Measurements from ENCODE around the gene CCDC57. TPM values are rescaled to one million over a fixed set of nuclear protein-coding genes. Genes with fewer than 3 reads are reported as not detected.
"Not testable (repeated sequence)": the region's sequence is repeated elsewhere in the genome, so short reads cannot be mapped to it uniquely, and the experiment has no call there.

The CCDC57 gene
- total RNA-seq, 2 donors from 2014 or later: 11.9 to 17.2 TPM

GRCh38 chr17:82216301-82217119 is 3.9 kb upstream of the CCDC57 start:
- peak; percentile 32 to 60 for ATAC-seq
- intact Hi-C loops (cut with DNase I): no loop called here

GRCh38 chr17:82215972-82216300 is 3.3 kb upstream of the CCDC57 start:
- DNase-seq (no peak), ATAC-seq (no peak)
- intact Hi-C loops (cut with DNase I): no loop called here

More at GRCh38 chr17:82216301-82217119, 3.9 kb upstream of the CCDC57 start:
- peak; percentile 74 for DNase-seq

GRCh38 chr17:82215095-82215971 is 2.7 kb upstream of the CCDC57 start:
- no peak for DNase-seq
- no peak for ATAC-seq
- intact Hi-C loops (cut with DNase I): no loop called here

- intact Hi-C loops (cut with DNase I): no loop called here
- no peak for ATAC-seq
- no peak for DNase-seq
These were observed 1.5 kb upstream of the CCDC57 start for GRCh38 chr17:82214012-82214628.

GRCh38 chr17:82213251-82214011 is 789 bp upstream of the CCDC57 start:
- ATAC-seq: peak; percentile 61 to 67
- DNase-seq: no peak
- intact Hi-C loops (cut with DNase I): no loop called here

GRCh38 chr17:82210655-82211054 is 2.0 kb downstream of the CCDC57 start:
- ATAC-seq; DNase-seq; intact Hi-C loops (cut with DNase I): not testable (repeated sequence)

GRCh38 chr17:82205720-82206508 is 6.7 kb downstream of the CCDC57 start:
- peak; percentile 88 for DNase-seq
- peak; percentile 83 for ATAC-seq
- intact Hi-C loops (cut with DNase I): loop anchor here (2.0 to 5.0 kb wide), 2 partner anchors 115 to 116 kb away; no protein-coding TSS in a partner anchor

GRCh38 chr17:82204831-82205719 is 7.6 kb downstream of the CCDC57 start:
- intact Hi-C loops (cut with DNase I): loop anchor here in 1 of 2 donors (5.0 kb wide), 1 partner anchor 117 kb away; no protein-coding TSS in a partner anchor
- ATAC-seq (peak; percentile 24 to 48), DNase-seq (no peak)

GRCh38 chr17:82203920-82204319 is 8.7 kb downstream of the CCDC57 start:
- intact Hi-C loops (cut with DNase I): no loop called here

GRCh38 chr17:82202981-82203380 is 9.7 kb downstream of the CCDC57 start:
- intact Hi-C loops (cut with DNase I): no loop called here
- no peak for ATAC-seq
- DNase-seq: no peak

More at GRCh38 chr17:82203920-82204319, 8.7 kb downstream of the CCDC57 start:
- DNase-seq (no peak), ATAC-seq (no peak)

- intact Hi-C loops (cut with DNase I): no loop called here
- no peak for ATAC-seq
- DNase-seq: no peak
These were observed 11.1 kb downstream of the CCDC57 start for GRCh38 chr17:82201498-82201910.

- DNase-seq (no peak), ATAC-seq (no peak)
These were observed 11.7 kb downstream of the CCDC57 start for GRCh38 chr17:82200743-82201497.

GRCh38 chr17:82200135-82200534 is 12.5 kb downstream of the CCDC57 start:
- DNase-seq (no peak), ATAC-seq (no peak)
- intact Hi-C loops (cut with DNase I): no loop called here

More at GRCh38 chr17:82200743-82201497, 11.7 kb downstream of the CCDC57 start:
- intact Hi-C loops (cut with DNase I): no loop called here

- no peak for DNase-seq
- intact Hi-C loops (cut with DNase I): no loop called here
- ATAC-seq: no peak
These were observed 13.1 kb downstream of the CCDC57 start for GRCh38 chr17:82199496-82199895.

GRCh38 chr17:82198092-82198491 is 14.6 kb downstream of the CCDC57 start:
- no peak for DNase-seq
- intact Hi-C loops (cut with DNase I): no loop called here
- ATAC-seq: no peak
